Adrenal gland (tissue), 12 donors: ENCODE measurements around the gene ADD1. TPM values are rescaled to one million over a fixed set of nuclear protein-coding genes. Genes with fewer than 3 reads are reported as not detected.

ENCODE experiments used
- DNase-seq, 7 donors: peaks; one replicate each; pipeline ENCODE4 v3.0.0-alpha.2; 2019 to 2020
- H3K27ac ChIP-seq, 5 donors: fragments of 200-600 bp; sonication (generic) in 4 of 5; 1 replicate in 3 of 5; 2 replicates in 2 of 5; pipeline versions ENCODE4 v1.5.1 to v1.8.0; 2016 to 2020; ENCODE audit warnings: mild to moderate bottlenecking in 1 of 5
- H3K27me3 ChIP-seq: fragments of 200-600 bp; 2 replicates; pipeline ENCODE4 v1.8.0; 2021
- H3K36me3 ChIP-seq, 2 donors: fragments of 200-600 bp; replicated peaks in 1 of 2; 1 replicate in 1 of 2; 2 replicates in 1 of 2; pipeline versions ENCODE4 v1.5.1 to v1.8.0; 2018 to 2022
- H3K4me1 ChIP-seq, 2 donors: fragments of 200-600 bp; replicated peaks in 1 of 2; 1 replicate in 1 of 2; 2 replicates in 1 of 2; pipeline versions ENCODE4 v1.5.1 to v1.8.0; 2018 to 2021
- H3K4me3 ChIP-seq, 4 donors: fragments of 200-600 bp; sonication (generic) in 3 of 4; one replicate each; pipeline ENCODE4 v1.5.1; 2016 to 2018
- H3K9me3 ChIP-seq, 3 donors: fragments of 200-600 bp; sonication (generic) in 1 of 3; replicated peaks in 1 of 3; 1 replicate in 2 of 3; 2 replicates in 1 of 3; pipeline versions ENCODE4 v1.5.1 to v1.8.0; 2016 to 2021
- CTCF ChIP-seq, 6 experiments: fragments of 450-650 bp in 4 of 6; fragments of 200-600 bp in 2 of 6; sonication (generic) in 1 of 6; IDR thresholded peaks; 1 replicate in 5 of 6; 2 replicates in 1 of 6; pipeline versions ENCODE4 v1.5.1 to v1.8.0; 2016 to 2021; ENCODE audit warnings: antibody characterized with exemption in 6 of 6, mild to moderate bottlenecking in 2 of 6, moderate library complexity in 1 of 6
- POLR2A ChIP-seq, 2 donors: fragments of 450-650 bp; IDR thresholded peaks; one replicate each; pipeline ENCODE4 v1.6.1; 2017; ENCODE audit warnings: antibody characterized with exemption in 2 of 2, mild to moderate bottlenecking in 2 of 2, moderate library complexity in 1 of 2
- WGBS, 4 donors: extraction: QIAGEN DNeasy Blood & Tissue Kit in 2 of 4; methylation state at CpG; one replicate each; pipeline versions ENCODE4 v1.1.5 to v1.1.7; 2013 to 2017; 5-methylcytosine and 5-hydroxymethylcytosine counted together
- intact Hi-C, 2 donors: fragments of 100-400 bp; cut with DNase I; formaldehyde crosslinking; loops; one replicate each; pipeline versions ENCODE4 v1.14.1 to v1.15.0; 2022 to 2023
- polyA plus RNA-seq, 3 donors: library from polyadenylated mRNA; stranded (reverse); fragments of 200-250 nt in 2 of 3; fragments of 350-450 nt in 1 of 3; fragmentation: Illumina TruSeq in 1 of 3; extraction: RNeasy Lipid Tissue Mini Kit (QIAGEN cat#74804) in 1 of 3; gene quantifications; one replicate each; pipeline ENCODE4 v1.2.3, GENCODE V29; 2013 to 2014
- total RNA-seq, 9 donors: library from RNA; depleted of rRNA in 4 of 9; stranded (reverse); fragments of >200 nt in 4 of 9; fragments of 120-200 nt in 1 of 9; fragmentation: NEBNext Ultra II Directional in 1 of 9; extraction: Animal tissue kit (Norgen Biotek cat#: 25700) in 1 of 9; gene quantifications; one replicate each; pipeline versions ENCODE4 v1.1.0 to v1.2.4, GENCODE V29; 2013 to 2023
- donor health status: healthy with polysubstance abuse.
- donor health status: Bipolar disorder and iron deficiency.
- donor health status: DM: yes; HTN: yes; CAD: no.
- donor health status: DM: no; HTN: no; CAD: no.
- donor health status: DM: no; HTN: no; CAD: no.
- donor health status: DM: yes; HTN: yes; CAD: no.

Gene ADD1
- total and polyA plus RNA-seq, 12 donors: 134 to 468 (median 241) TPM

- DNase-seq: peak in 5 of 7 donors; percentile 21 to 81 (median 65)
- 85 to 91% (median 88%) methylated on average over 14 of the region's 14 CpGs for WGBS, 4 donors
- Histone ChIP-seq H3K36me3 (peaks cover 0 to 96% of the 10 kb centered on the region in 2 donors), H3K9me3 (no peaks in the 10 kb centered on the region), H3K27me3 (no peaks in the 10 kb centered on the region), H3K4me1 (no peaks in the 10 kb centered on the region), H3K27ac (no peak overlapping the region), H3K4me3 (no peak overlapping the region)
- intact Hi-C loops: no loop called here
- TF ChIP-seq CTCF (IDR thresholded peaks at IDR 0.05) (peak; percentile 14 to 47 (median 42)), POLR2A (IDR thresholded peaks at IDR 0.05) (no peak)
Observed at GRCh38 chr4:2948895-2949781, 105.5 kb downstream of the ADD1 start.

GRCh38 chr4:2949782-2950125 lies 106.1 kb downstream of the ADD1 start:
- Histone ChIP-seq H3K36me3 (peaks cover 0 to 96% of the 10 kb centered on the region in 2 donors), H3K4me1 (no peaks in the 10 kb centered on the region), H3K9me3 (no peaks in the 10 kb centered on the region), H3K4me3 (no peak overlapping the region), H3K27me3 (no peaks in the 10 kb centered on the region), H3K27ac (no peak overlapping the region)
- no peak for DNase-seq
- intact Hi-C loops: no loop called here
- TF ChIP-seq POLR2A (IDR thresholded peaks at IDR 0.05) (no peak), CTCF (IDR thresholded peaks at IDR 0.05) (no peak)
- 92 to 95% (median 94%) methylated on average over 11 of the region's 11 CpGs for WGBS, 4 donors

GRCh38 chr4:2950221-2950989 lies 106.8 kb downstream of the ADD1 start:
- no peak overlapping the region for H3K4me3 ChIP-seq
- H3K9me3 ChIP-seq: no peaks in the 10 kb centered on the region
- TF ChIP-seq POLR2A (IDR thresholded peaks at IDR 0.05) (no peak), CTCF (IDR thresholded peaks at IDR 0.05) (no peak)
- H3K27ac ChIP-seq: no peak overlapping the region
- WGBS, 4 donors: 89 to 91% (median 89%) methylated on average over 16 of the region's 16 CpGs
- H3K36me3 ChIP-seq: peaks cover 0 to 91% of the 10 kb centered on the region in 2 donors
- DNase-seq: peak in 1 of 7 donors; percentile 44
- H3K4me1 ChIP-seq: no peaks in the 10 kb centered on the region
- intact Hi-C loops: no loop called here
- H3K27me3 ChIP-seq: no peaks in the 10 kb centered on the region

GRCh38 chr4:2953496-2953895 lies 109.9 kb downstream of the ADD1 start:
- Histone ChIP-seq H3K36me3 (peaks cover 0 to 85% of the 10 kb centered on the region in 2 donors), H3K4me3 (no peak overlapping the region), H3K4me1 (peaks cover 0 to 9% of the 10 kb centered on the region in 2 donors), H3K27me3 (no peaks in the 10 kb centered on the region), H3K27ac (no peak overlapping the region), H3K9me3 (no peaks in the 10 kb centered on the region)
- no peak for TF ChIP-seq CTCF (IDR thresholded peaks at IDR 0.05)
- no peak for TF ChIP-seq POLR2A (IDR thresholded peaks at IDR 0.05)
- 44 to 63% (median 54%) methylated on average over 6 of the region's 6 CpGs for WGBS, 4 donors
- intact Hi-C loops: no loop called here
- peak in 2 of 7 donors; percentile 46 to 56 for DNase-seq
